Measurements from ENCODE around the gene NUDT22.

The NUDT22 gene

DNA sequence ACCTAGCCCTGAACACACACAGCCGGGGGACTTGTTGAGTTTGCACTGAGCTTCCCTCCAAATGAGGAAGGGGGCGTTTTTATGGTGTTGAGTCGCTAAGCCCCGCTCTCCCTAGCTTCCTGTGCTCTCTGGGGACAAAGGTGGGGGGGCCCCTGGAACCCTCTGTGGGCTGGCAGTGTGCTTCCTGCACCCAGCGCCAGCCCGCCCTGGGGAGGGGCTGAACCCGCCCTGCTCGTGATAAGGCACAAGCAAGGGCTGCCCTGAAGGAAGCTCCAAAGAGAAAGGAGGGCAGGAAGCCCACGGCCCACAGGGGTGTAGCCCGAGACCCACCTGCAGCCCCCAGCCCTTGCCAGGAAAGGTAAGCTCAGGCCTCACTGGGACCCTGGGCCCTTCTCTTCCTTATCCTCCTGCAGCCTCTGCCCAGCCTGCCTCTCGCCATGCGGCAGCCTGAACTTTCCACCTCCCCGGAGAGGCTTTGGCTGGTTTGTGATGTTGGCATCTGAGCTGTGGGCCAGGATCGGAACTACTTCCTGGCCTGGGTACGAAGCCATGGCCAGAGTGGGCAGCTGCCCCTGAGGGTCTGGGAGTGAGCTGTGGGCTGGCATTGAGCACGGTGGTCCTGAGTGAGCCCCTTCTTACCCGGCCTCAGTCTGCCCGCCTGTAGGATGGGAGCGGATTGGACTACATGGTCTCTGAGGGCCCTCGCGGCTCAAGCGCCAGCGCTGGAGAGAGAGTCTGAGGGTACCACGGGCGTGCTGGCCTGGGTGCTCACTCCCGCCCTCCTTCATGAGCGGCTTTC lies 19.4 kb upstream of the NUDT22 start, which contains the start of gene FERMT3:
TSS of gene FERMT3 (plus strand) at position 265 of the 799 bp plus-strand sequence. CDS start 644 bp downstream, outside the sequence.
- peak within 1 kb of the TSS; percentile 77 for H3K4me2 ChIP-seq (ENCODE audit: low read length)
- no peak for TF ChIP-seq EZH2phosphoT487 (IDR thresholded peaks at IDR 0.05; ENCODE audit: borderline replicate concordance, low read length)
- TF ChIP-seq CTCF (IDR thresholded peaks at IDR 0.05; ENCODE audit: low read depth, low read length, poor library complexity, severe bottlenecking): no peak

DNA sequence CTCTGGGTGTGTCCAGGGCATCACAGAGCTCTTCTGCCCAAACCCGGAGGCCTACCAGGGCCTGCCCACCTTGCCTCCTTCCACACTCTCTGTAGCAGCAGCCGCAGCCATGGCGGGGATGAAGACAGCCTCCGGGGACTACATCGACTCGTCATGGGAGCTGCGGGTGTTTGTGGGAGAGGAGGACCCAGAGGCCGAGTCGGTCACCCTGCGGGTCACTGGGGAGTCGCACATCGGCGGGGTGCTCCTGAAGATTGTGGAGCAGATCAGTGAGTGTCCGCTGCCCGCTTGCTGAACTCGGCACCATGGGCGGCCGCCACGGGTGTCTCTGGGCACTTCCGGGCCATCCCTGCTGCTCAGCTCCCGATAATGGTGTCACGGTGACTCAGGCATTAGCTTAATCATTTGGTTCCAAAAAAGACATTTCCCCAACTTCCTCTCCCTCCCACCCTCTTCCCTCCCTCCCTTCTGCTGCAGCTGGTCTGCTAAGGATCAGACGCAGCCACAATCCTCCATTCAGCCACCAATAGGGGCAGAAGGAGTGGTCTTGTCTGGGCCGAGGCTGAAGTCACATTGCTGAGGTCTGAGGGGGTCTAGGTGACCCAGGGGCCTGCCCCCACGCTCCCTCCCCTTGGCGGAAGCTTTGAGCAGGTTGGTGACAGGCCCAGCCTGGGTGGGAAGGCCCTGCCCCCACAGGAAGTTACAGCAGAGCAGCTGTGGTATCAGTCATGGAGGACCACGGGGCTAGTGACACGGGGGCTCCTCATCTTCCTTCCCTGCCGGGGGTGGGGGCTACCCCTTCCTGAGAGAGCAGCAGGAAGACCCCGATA lies 18.6 kb upstream of the NUDT22 start:
- H3K36me3 ChIP-seq (ENCODE audit: control insufficient read depth, low read length): peaks cover 87% of the 10 kb centered on the region
- H3K27ac ChIP-seq (ENCODE audit: low read depth, low read length): peak overlapping the region; percentile 95
- H3K9me3 ChIP-seq (ENCODE audit: control insufficient read depth, insufficient read depth, low read length): no peaks in the 10 kb centered on the region
- H3K4me2 ChIP-seq (ENCODE audit: low read length): peak overlapping the region; percentile 77
- H3K9me2 ChIP-seq (replicated peaks; ENCODE audit: control insufficient read depth, low read length): no peaks in the 10 kb centered on the region
- H3K4me1 ChIP-seq (ENCODE audit: control insufficient read depth, low read length): peaks cover 96% of the 10 kb centered on the region
- H3F3A ChIP-seq (ENCODE audit: control insufficient read depth, insufficient read depth): peaks cover 28% of the 10 kb centered on the region
- H3K27me3 ChIP-seq (ENCODE audit: control insufficient read depth, low read length): no peaks in the 10 kb centered on the region
- no peaks in the 10 kb centered on the region; the same call in 1 of the 2 replicates for H4K20me1 ChIP-seq (ENCODE audit: control insufficient read depth, insufficient read depth, low read depth, low read length)
- no peak for TF ChIP-seq EZH2phosphoT487 (IDR thresholded peaks at IDR 0.05; ENCODE audit: borderline replicate concordance, low read length)
- no peak for TF ChIP-seq CTCF (IDR thresholded peaks at IDR 0.05; ENCODE audit: low read depth, low read length, poor library complexity, severe bottlenecking)
- H3K79me2 ChIP-seq (ENCODE audit: control insufficient read depth, low read length): peaks cover 47% of the 10 kb centered on the region
- peak overlapping the region; percentile 84 for H3K4me3 ChIP-seq (ENCODE audit: low read length)

More for the DNA sequence above, 19.4 kb upstream of the NUDT22 start, which contains the start of gene FERMT3:
- Histone ChIP-seq H3K79me2 (ENCODE audit: control insufficient read depth, low read length) (peaks cover 40% of the 10 kb centered on the region), H3K36me3 (ENCODE audit: control insufficient read depth, low read length) (peaks cover 85% of the 10 kb centered on the region), H3K9me2 (replicated peaks; ENCODE audit: control insufficient read depth, low read length) (no peaks in the 10 kb centered on the region), H3K27me3 (ENCODE audit: control insufficient read depth, low read length) (no peaks in the 10 kb centered on the region), H3K4me3 (ENCODE audit: low read length) (peak within 1 kb of the TSS; percentile 84), H3K27ac (ENCODE audit: low read depth, low read length) (peak within 1 kb of the TSS; percentile 95), H3F3A (ENCODE audit: control insufficient read depth, insufficient read depth) (peaks cover 29% of the 10 kb centered on the region), H3K4me1 (ENCODE audit: control insufficient read depth, low read length) (peaks cover 88% of the 10 kb centered on the region), H3K9me3 (ENCODE audit: control insufficient read depth, insufficient read depth, low read length) (no peaks in the 10 kb centered on the region), H4K20me1 (ENCODE audit: control insufficient read depth, insufficient read depth, low read depth, low read length) (no peaks in the 10 kb centered on the region; the same call in 1 of the 2 replicates)

DNA sequence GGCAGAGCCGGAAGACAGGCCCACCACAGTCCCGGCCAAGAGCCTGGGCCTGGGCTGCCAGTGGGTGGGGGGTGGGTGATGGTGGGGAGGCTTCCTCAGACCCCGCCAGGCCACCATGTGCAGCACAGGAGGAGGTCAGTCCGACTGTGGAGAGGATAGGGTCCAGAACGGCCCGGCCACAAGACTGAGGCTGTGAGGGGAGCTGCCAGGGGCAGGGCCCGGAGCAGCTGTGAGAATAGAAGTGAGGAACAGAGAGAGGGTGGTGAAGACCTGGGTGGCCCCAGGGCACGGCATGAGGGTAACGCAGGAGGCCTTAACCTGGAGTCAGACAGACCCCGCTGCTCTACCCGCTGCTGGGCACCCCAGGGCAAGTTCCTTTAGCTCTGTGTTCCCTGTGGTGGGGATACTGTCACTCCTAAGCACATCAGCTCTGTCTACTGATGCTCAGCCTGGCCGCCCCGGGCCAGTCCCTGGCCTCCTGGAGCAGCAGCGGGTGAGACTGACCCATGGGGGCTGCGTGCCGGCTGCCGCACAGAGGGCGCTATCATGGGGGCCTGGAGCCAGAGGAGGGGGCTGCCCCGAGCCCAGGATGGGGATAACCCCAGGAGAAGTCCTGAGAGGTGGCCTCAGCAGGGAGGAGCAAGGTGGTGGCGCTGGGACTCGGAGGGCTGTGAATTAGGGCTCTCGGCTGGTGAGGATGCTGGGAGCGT lies 17.8 kb upstream of the NUDT22 start:
- Histone ChIP-seq H3K27me3 (ENCODE audit: control insufficient read depth, low read length) (no peaks in the 10 kb centered on the region), H3K4me1 (ENCODE audit: control insufficient read depth, low read length) (peaks cover 97% of the 10 kb centered on the region), H3K4me2 (ENCODE audit: low read length) (peak overlapping the region; percentile 77), H3K27ac (ENCODE audit: low read depth, low read length) (peak overlapping the region; percentile 95), H3K9me2 (replicated peaks; ENCODE audit: control insufficient read depth, low read length) (no peaks in the 10 kb centered on the region), H3F3A (ENCODE audit: control insufficient read depth, insufficient read depth) (peaks cover 30% of the 10 kb centered on the region), H4K20me1 (ENCODE audit: control insufficient read depth, insufficient read depth, low read depth, low read length) (no peaks in the 10 kb centered on the region; the same call in 1 of the 2 replicates), H3K79me2 (ENCODE audit: control insufficient read depth, low read length) (peaks cover 47% of the 10 kb centered on the region), H3K36me3 (ENCODE audit: control insufficient read depth, low read length) (peaks cover 84% of the 10 kb centered on the region), H3K9me3 (ENCODE audit: control insufficient read depth, insufficient read depth, low read length) (no peaks in the 10 kb centered on the region), H3K4me3 (ENCODE audit: low read length) (peak overlapping the region; percentile 84)
- TF ChIP-seq CTCF (IDR thresholded peaks at IDR 0.05; ENCODE audit: low read depth, low read length, poor library complexity, severe bottlenecking) (no peak), EZH2phosphoT487 (IDR thresholded peaks at IDR 0.05; ENCODE audit: borderline replicate concordance, low read length) (no peak)

Measured in DOHH2 (cell line).